ENCODE measurements around the gene ZG16. TPM values are rescaled to one million over a fixed set of nuclear protein-coding genes. Genes with fewer than 3 reads are reported as not detected.
"Not testable (repeated sequence)": the region's sequence is repeated elsewhere in the genome, so short reads cannot be mapped to it uniquely, and the experiment has no call there.

The ZG16 gene
- total and polyA plus RNA-seq, 11 donors: 0.04 to 0.08 TPM; not detected in 9

- peak; percentile 60 to 89 (median 74) for DNase-seq
- TF ChIP-seq CTCF (IDR thresholded peaks at IDR 0.05): no peak
- no peak for TF ChIP-seq POLR2A (IDR thresholded peaks at IDR 0.05)
- H3K4me1 ChIP-seq: peaks cover 0 to 21% (median 0%) of the 10 kb centered on the region in 12 donors
- H3K27me3 ChIP-seq: peaks cover 0 to 14% (median 0%) of the 10 kb centered on the region in 9 donors
- intact Hi-C loops (cut with DNase I): no loop called here
- peak within 1 kb of the TSS in 10 of 12 donors; percentile 11 to 73 (median 33) for H3K4me3 ChIP-seq
- peak; percentile 73 to 95 (median 83) for ATAC-seq
- WGBS, 4 donors: 66 to 82% (median 76%) methylated on average over 8 to 12 of the region's 12 CpGs
- peak within 1 kb of the TSS in 2 of 12 donors; percentile 63 to 87 for H3K27ac ChIP-seq
- no peaks in the 10 kb centered on the region for H3K36me3 ChIP-seq
- H3K9me3 ChIP-seq: no peaks in the 10 kb centered on the region
These were observed 32.2 kb upstream of the ZG16 start, which contains the start of gene C16orf54 for GRCh38 chr16:29745853-29746345. C16orf54 (minus strand) TSS chr16:29745990; CDS start chr16:29744951, 1,039 bp downstream.

- not testable (repeated sequence) for ATAC-seq
These were observed 31.5 kb upstream of the ZG16 start for GRCh38 chr16:29746518-29746917.

GRCh38 chr16:29747947-29748759, 29.9 kb upstream of the ZG16 start:
- Histone ChIP-seq H3K36me3 (no peaks in the 10 kb centered on the region), H3K27me3 (no peaks in the 10 kb centered on the region), H3K27ac (no peak overlapping the region), H3K4me3 (no peak overlapping the region), H3K9me3 (no peaks in the 10 kb centered on the region), H3K4me1 (peaks cover 0 to 21% (median 0%) of the 10 kb centered on the region in 12 donors)
- ATAC-seq (no peak), DNase-seq (no peak)
- no peak for TF ChIP-seq CTCF (IDR thresholded peaks at IDR 0.05)
- no peak for TF ChIP-seq POLR2A (IDR thresholded peaks at IDR 0.05)
- WGBS, 4 donors: 91 to 95% (median 93%) methylated on average over 20 to 30 of the region's 30 CpGs
- intact Hi-C loops (cut with DNase I): no loop called here

More at GRCh38 chr16:29746518-29746917, 31.5 kb upstream of the ZG16 start:
- DNase-seq; intact Hi-C loops (cut with DNase I); H3K36me3 ChIP-seq; H3K9me3 ChIP-seq: not testable (repeated sequence)
- Histone ChIP-seq H3K27ac (peak overlapping the region in 2 of 12 donors; percentile 9 to 87), H3K27me3 (peaks cover 0 to 14% (median 0%) of the 10 kb centered on the region in 9 donors), H3K4me3 (peak overlapping the region in 1 of 12 donors; percentile 73), H3K4me1 (peaks cover 0 to 21% (median 0%) of the 10 kb centered on the region in 12 donors)
- 43 to 64% (median 55%) methylated on average over 4 of the region's 4 CpGs for WGBS, 4 donors

GRCh38 chr16:29748760-29749149, 29.3 kb upstream of the ZG16 start:
- H3K27ac ChIP-seq; ATAC-seq; H3K9me3 ChIP-seq; intact Hi-C loops (cut with DNase I); H3K36me3 ChIP-seq; H3K4me3 ChIP-seq; H3K27me3 ChIP-seq; DNase-seq: not testable (repeated sequence)
- H3K4me1 ChIP-seq: peaks cover 0 to 16% (median 0%) of the 10 kb centered on the region in 12 donors
- 65 to 84% (median 78%) methylated on average over 4 of the region's 4 CpGs for WGBS, 4 donors

- no peak for ATAC-seq
- H3K4me3 ChIP-seq: no peak overlapping the region
- H3K36me3 ChIP-seq: no peaks in the 10 kb centered on the region
- no peak for DNase-seq
- TF ChIP-seq POLR2A (IDR thresholded peaks at IDR 0.05) (no peak), CTCF (IDR thresholded peaks at IDR 0.05) (no peak)
- H3K27ac ChIP-seq: no peak overlapping the region
- WGBS, 4 donors: 50 to 68% (median 59%) methylated on average over 1 of the region's 1 CpG
- intact Hi-C loops (cut with DNase I): no loop called here
- H3K4me1 ChIP-seq: no peaks in the 10 kb centered on the region
- H3K9me3 ChIP-seq: no peaks in the 10 kb centered on the region
- no peaks in the 10 kb centered on the region for H3K27me3 ChIP-seq
These were observed 24.5 kb upstream of the ZG16 start for GRCh38 chr16:29753516-29753915.
